Measurements from ENCODE around the gene PLA2G7. TPM values are rescaled to one million over a fixed set of nuclear protein-coding genes. Genes with fewer than 3 reads are reported as not detected.
"Not testable (repeated sequence)": the region's sequence is repeated elsewhere in the genome, so short reads cannot be mapped to it uniquely, and the experiment has no call there.

The PLA2G7 gene
- total and polyA plus RNA-seq, 8 donors: 0.61 to 9.3 (median 1.2) TPM; not detected in 2

DNA sequence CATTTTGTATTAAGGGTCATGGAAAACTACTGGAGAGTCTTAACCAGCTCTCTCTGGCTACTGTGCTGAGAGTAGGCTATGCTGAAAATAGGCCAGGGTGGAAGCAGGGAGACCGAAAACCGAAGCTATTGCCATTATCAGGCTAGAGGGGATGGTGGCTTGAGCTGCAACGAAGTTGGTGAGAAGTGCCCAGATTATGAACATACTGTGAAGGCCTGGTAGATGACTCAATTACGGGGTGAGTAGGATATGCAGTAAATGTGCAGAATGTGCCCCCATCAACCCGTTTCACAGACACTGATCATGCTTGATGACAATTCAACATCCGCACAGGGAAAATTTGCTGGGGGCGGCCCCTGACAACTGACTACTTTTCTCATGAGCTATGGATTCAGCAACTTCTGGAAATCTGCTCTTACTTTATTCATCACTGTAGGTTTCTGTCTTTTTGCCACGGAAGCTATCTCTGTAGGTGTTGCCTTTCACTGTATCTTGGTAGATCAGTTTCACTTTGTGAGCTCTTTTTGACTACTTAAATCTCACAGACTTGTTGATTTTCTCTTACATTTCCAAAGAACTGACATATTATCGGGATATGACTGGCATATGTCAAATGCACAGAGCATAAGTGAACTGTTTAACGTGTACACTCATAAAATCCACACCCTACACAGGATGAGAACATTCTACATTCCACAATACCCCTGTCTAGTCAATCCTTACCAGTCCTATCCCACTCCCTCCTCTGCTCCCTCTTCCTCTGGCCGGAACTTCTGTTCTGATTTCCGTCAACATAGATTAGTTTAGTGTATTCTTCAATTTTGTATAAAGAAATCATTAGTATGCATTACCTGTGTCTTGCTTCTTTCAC lies 42.5 kb upstream of the PLA2G7 start:
- H3K9me3 ChIP-seq: no peaks in the 10 kb centered on the region
- H3K36me3 ChIP-seq: no peaks in the 10 kb centered on the region
- no peaks in the 10 kb centered on the region for H3K27me3 ChIP-seq
- no peak for TF ChIP-seq POLR2A (IDR thresholded peaks at IDR 0.05)
- no peak for TF ChIP-seq POLR2AphosphoS5 (IDR thresholded peaks at IDR 0.05)
- TF ChIP-seq EP300 (IDR thresholded peaks at IDR 0.05): no peak
- TF ChIP-seq, protein P1, sequence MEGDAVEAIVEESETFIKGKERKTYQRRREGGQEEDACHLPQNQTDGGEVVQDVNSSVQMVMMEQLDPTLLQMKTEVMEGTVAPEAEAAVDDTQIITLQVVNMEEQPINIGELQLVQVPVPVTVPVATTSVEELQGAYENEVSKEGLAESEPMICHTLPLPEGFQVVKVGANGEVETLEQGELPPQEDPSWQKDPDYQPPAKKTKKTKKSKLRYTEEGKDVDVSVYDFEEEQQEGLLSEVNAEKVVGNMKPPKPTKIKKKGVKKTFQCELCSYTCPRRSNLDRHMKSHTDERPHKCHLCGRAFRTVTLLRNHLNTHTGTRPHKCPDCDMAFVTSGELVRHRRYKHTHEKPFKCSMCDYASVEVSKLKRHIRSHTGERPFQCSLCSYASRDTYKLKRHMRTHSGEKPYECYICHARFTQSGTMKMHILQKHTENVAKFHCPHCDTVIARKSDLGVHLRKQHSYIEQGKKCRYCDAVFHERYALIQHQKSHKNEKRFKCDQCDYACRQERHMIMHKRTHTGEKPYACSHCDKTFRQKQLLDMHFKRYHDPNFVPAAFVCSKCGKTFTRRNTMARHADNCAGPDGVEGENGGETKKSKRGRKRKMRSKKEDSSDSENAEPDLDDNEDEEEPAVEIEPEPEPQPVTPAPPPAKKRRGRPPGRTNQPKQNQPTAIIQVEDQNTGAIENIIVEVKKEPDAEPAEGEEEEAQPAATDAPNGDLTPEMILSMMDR (IDR thresholded peaks at IDR 0.05): no peak
- H3K27ac ChIP-seq: no peak overlapping the region
- no peak for DNase-seq
- WGBS, 5 donors: 81 to 86% (median 82%) methylated on average over 12 of the region's 12 CpGs
- no peak overlapping the region for H3K4me3 ChIP-seq
- intact Hi-C loops (cut with DNase I; ENCODE audit: low total_unique reads): no loop called here
- H3K4me1 ChIP-seq: no peaks in the 10 kb centered on the region

DNA sequence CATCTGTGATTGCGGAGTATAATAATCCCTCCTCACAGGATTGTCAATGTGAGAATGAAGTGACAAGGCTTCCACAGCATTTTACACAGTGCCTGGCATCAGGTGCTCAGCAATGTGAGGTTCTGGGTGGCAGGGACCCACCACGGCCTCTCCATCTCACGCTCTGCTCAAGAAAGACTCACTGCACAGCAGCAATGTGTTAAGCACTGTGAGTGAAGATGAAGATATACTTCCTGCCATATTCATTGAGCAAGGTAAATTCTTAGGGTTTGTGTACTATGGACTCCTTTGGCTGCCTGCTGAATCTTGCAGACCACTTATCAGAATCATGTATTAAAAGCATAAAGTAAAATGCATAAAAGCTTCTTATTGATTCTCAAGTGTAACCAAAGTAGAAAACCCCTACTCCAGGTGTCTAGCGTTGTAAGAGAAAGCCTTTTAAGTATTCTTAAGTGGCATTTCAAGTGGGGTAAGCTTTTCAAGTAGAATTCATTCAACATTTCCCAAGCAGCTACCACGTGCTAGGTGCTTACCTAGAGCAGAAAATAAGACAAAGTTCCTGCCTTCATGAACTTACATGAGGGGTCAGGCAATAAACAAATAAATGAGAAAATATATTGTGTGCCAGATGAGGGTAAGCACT lies 41.0 kb upstream of the PLA2G7 start:
- H3K36me3 ChIP-seq: no peaks in the 10 kb centered on the region
- TF ChIP-seq, protein P1 (IDR thresholded peaks at IDR 0.05): no peak
- no peak for TF ChIP-seq EP300 (IDR thresholded peaks at IDR 0.05)
- no peak for TF ChIP-seq POLR2AphosphoS5 (IDR thresholded peaks at IDR 0.05)
- TF ChIP-seq POLR2A (IDR thresholded peaks at IDR 0.05): no peak
- no peaks in the 10 kb centered on the region for H3K27me3 ChIP-seq
- H3K9me3 ChIP-seq: no peaks in the 10 kb centered on the region
- 86 to 94% (median 92%) methylated on average over 5 of the region's 5 CpGs for WGBS, 5 donors
- no peaks in the 10 kb centered on the region for H3K4me1 ChIP-seq
- intact Hi-C loops (cut with DNase I; ENCODE audit: low total_unique reads): no loop called here
- H3K4me3 ChIP-seq: no peak overlapping the region
- DNase-seq: no peak
- no peak overlapping the region for H3K27ac ChIP-seq

DNA sequence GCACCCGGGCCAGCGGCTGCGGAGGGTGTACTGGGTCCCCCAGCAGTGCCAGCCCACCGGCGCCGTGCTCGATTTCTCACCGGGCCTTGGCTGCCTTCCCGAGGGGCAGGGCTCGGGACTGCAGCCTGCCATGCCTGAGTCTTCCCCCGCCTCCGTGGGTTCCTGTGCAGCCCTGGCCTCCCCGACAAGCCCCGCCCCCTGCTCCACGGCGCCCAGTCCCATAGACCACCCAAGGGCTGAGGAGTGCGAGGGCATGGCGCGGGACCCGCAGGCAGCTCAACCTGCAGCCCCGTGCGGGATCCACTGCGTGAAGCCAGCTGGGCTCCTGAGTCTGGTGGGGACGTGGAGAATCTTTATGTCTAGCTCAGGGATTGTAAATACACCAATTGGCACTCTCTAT lies 39.6 kb upstream of the PLA2G7 start:
- H3K27ac ChIP-seq; H3K9me3 ChIP-seq; DNase-seq; H3K27me3 ChIP-seq; H3K4me1 ChIP-seq; H3K4me3 ChIP-seq; H3K36me3 ChIP-seq; intact Hi-C loops (cut with DNase I; ENCODE audit: low total_unique reads): not testable (repeated sequence)
- WGBS, 5 donors: 83 to 100% (median 96%) methylated on average over 1 to 24 of the region's 24 CpGs

DNA sequence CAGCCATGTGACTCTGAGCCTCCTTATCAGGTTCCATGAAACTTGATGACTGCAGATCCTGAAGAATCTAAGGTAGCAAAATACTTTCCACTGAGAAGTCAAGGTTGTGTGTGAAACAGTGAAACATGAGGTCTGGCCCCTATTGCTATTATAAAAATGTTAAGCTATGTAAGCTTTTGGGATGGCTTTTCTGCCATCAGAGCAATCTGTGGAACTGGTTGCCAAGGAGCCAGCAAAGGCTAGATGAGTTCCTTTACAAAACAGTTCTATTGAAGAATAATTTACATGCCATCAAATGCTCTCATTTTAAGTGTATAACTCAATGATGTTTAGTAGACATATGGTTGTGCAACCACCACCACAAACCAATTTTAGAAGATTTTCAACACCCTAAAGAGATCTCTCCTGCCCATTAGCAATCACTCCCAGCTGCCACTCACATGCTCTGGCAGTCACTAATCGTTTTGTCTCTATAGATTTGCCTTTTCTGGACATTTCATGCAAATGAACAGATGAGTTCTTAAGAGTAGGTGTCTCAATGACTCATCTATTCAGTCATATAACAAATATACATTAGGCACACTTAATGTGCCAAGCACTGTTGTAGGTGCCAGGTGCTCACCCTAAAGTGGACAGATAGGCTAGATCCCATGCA lies 38.2 kb upstream of the PLA2G7 start:
- TF ChIP-seq EP300 (IDR thresholded peaks at IDR 0.05) (no peak), POLR2A (IDR thresholded peaks at IDR 0.05) (no peak), POLR2AphosphoS5 (IDR thresholded peaks at IDR 0.05) (no peak)
- TF ChIP-seq, protein P1 (IDR thresholded peaks at IDR 0.05): no peak
- intact Hi-C loops (cut with DNase I; ENCODE audit: low total_unique reads): no loop called here
- Histone ChIP-seq H3K9me3 (no peaks in the 10 kb centered on the region), H3K27ac (peak overlapping the region in 2 of 5 donors; percentile 35 to 57), H3K4me1 (no peaks in the 10 kb centered on the region), H3K27me3 (no peaks in the 10 kb centered on the region), H3K36me3 (no peaks in the 10 kb centered on the region), H3K4me3 (no peak overlapping the region)
- no peak for DNase-seq
- WGBS, 5 donors: 59 to 81% (median 69%) methylated on average over 1 of the region's 1 CpG

Measured in stomach (tissue), 9 donors.